Neural cell (in vitro differentiated cells): Measurements from ENCODE around the gene RFTN1. TPM values are rescaled to one million over a fixed set of nuclear protein-coding genes. Genes with fewer than 3 reads are reported as not detected.

ENCODE experiments used
- H2AFZ ChIP-seq: fragments of 200-600, 300-800 bp; sonication (generic), shearing (Covaris generic); 2 replicates; pipeline ENCODE4 v1.6.0; 2014; ENCODE audit warnings: low read depth, mild to moderate bottlenecking, antibody characterized with exemption, low read length, moderate library complexity
- H3F3A ChIP-seq: fragments of 200-600 bp; shearing (Covaris generic); 2 replicates; pipeline ENCODE4 v1.6.1; 2016; ENCODE audit warnings: mild to moderate bottlenecking, moderate library complexity, mixed read lengths, antibody characterized with exemption, low read length; ENCODE audit not compliant: insufficient read depth, poor library complexity, severe bottlenecking
- H3K27ac ChIP-seq: fragments of 200-600, 300-800 bp; sonication (generic), shearing (Covaris generic); 2 replicates; pipeline ENCODE4 v1.5.1; 2014; ENCODE audit warnings: mild to moderate bottlenecking, low read length, moderate library complexity
- H3K27me3 ChIP-seq: fragments of 300-800, 200-600 bp; sonication (generic), shearing (Covaris generic); 2 replicates; pipeline ENCODE4 v1.6.0; 2014; ENCODE audit warnings: mild to moderate bottlenecking, low read depth, low read length, moderate library complexity; ENCODE audit not compliant: insufficient read depth
- H3K36me3 ChIP-seq: fragments of 300-800, 200-600 bp; sonication (generic), shearing (Covaris generic); 2 replicates; pipeline ENCODE4 v1.5.1; 2014; ENCODE audit warnings: mild to moderate bottlenecking, antibody characterized with exemption, low read length, moderate library complexity; ENCODE audit not compliant: insufficient read depth
- H3K4me2 ChIP-seq: fragments of 300-800, 200-600 bp; sonication (generic), shearing (Covaris generic); 2 replicates; pipeline ENCODE4 v1.6.0; 2014; ENCODE audit warnings: mild to moderate bottlenecking, low read length
- H3K4me3 ChIP-seq: fragments of 300-800, 200-600 bp; sonication (generic), shearing (Covaris generic); 2 replicates; pipeline ENCODE4 v1.5.1; 2014; ENCODE audit warnings: mild to moderate bottlenecking, low read length, moderate library complexity
- H3K79me2 ChIP-seq: fragments of 200-600 bp; shearing (Covaris generic); replicated peaks from 2 replicates; pipeline ENCODE4 v1.6.0; 2014; ENCODE audit warnings: mild to moderate bottlenecking, low read length, moderate library complexity; ENCODE audit not compliant: insufficient read depth
- H3K9ac ChIP-seq: fragments of 300-800, 200-600 bp; sonication (generic), shearing (Covaris generic); 2 replicates; pipeline ENCODE4 v1.6.1; 2016; ENCODE audit warnings: mild to moderate bottlenecking, low read length, mixed read lengths
- H3K9me2 ChIP-seq: fragments of 200-600 bp; shearing (Covaris generic); 2 replicates; pipeline ENCODE4 v1.6.1; 2016; ENCODE audit warnings: mild to moderate bottlenecking, low read length, mixed read lengths; ENCODE audit not compliant: insufficient read depth
- H3K9me3 ChIP-seq: fragments of 200-600, 300-800 bp; sonication (generic), shearing (Covaris generic); 2 replicates; pipeline ENCODE4 v1.6.1; 2016; ENCODE audit warnings: mild to moderate bottlenecking, mixed run types, low read length, moderate library complexity, mixed read lengths
- H4K20me1 ChIP-seq: fragments of 200-600 bp; shearing (Covaris generic); 2 replicates; pipeline ENCODE4 v1.6.1; 2016; ENCODE audit warnings: mild to moderate bottlenecking, mixed run types; ENCODE audit not compliant: insufficient read depth
- EP300 ChIP-seq: fragments of 450-650 bp; conservative IDR thresholded peaks from 2 replicates; pipeline ENCODE4 v1.6.1; 2014; ENCODE audit warnings: antibody characterized with exemption, mild to moderate bottlenecking, moderate library complexity; ENCODE audit not compliant: poor library complexity, severe bottlenecking
- EZH2 ChIP-seq: fragments of 200-600, 300-800 bp; shearing (Covaris generic), sonication (generic); IDR thresholded peaks from 2 replicates; pipeline ENCODE4 v1.6.1; 2014; ENCODE audit warnings: antibody characterized with exemption, low read length, borderline replicate concordance, mild to moderate bottlenecking; ENCODE audit not compliant: insufficient read depth, poor library complexity, severe bottlenecking
- MXI1 ChIP-seq: fragments of 450-650 bp; conservative IDR thresholded peaks from 2 replicates; pipeline ENCODE4 v1.6.1; 2014; ENCODE audit warnings: antibody characterized with exemption, mild to moderate bottlenecking; ENCODE audit not compliant: poor library complexity, severe bottlenecking
- POLR2AphosphoS5 ChIP-seq: IDR thresholded peaks from 2 replicates; pipeline ENCODE4 v1.6.1; 2012
- RAD21 ChIP-seq: fragments of 450-650 bp; conservative IDR thresholded peaks from 2 replicates; pipeline ENCODE4 v1.6.1; 2014; ENCODE audit warnings: antibody characterized with exemption, mild to moderate bottlenecking, moderate library complexity
- SMC3 ChIP-seq: fragments of 450-650 bp; conservative IDR thresholded peaks from 2 replicates; pipeline ENCODE4 v1.6.1; 2014; ENCODE audit warnings: antibody characterized with exemption, mild to moderate bottlenecking, moderate library complexity; ENCODE audit not compliant: poor library complexity
- TAF1 ChIP-seq: IDR thresholded peaks from 2 replicates; pipeline ENCODE4 v1.6.1; 2012; ENCODE audit warnings: low read depth
- polyA plus RNA-seq: library from polyadenylated mRNA; depleted of rRNA; stranded (reverse); fragments of >200 nt; gene quantifications from 2 replicates; pipeline ENCODE4 v1.2.3, GENCODE V29; 2014
- TF ChIP-seq, protein P1 (sequence below): fragments of 450-650 bp; IDR thresholded peaks from 2 replicates; pipeline ENCODE4 v1.5.1; 2014; ENCODE audit warnings: antibody characterized with exemption, mild to moderate bottlenecking, moderate library complexity; ENCODE audit not compliant: poor library complexity, severe bottlenecking
- TF ChIP-seq, protein P2 (sequence below): IDR thresholded peaks from 2 replicates; pipeline ENCODE4 v1.6.1; 2012; ENCODE audit warnings: borderline replicate concordance

Gene RFTN1
- polyA plus RNA-seq, 1 donor from 2014 or later, result 36.8 TPM

DNA sequence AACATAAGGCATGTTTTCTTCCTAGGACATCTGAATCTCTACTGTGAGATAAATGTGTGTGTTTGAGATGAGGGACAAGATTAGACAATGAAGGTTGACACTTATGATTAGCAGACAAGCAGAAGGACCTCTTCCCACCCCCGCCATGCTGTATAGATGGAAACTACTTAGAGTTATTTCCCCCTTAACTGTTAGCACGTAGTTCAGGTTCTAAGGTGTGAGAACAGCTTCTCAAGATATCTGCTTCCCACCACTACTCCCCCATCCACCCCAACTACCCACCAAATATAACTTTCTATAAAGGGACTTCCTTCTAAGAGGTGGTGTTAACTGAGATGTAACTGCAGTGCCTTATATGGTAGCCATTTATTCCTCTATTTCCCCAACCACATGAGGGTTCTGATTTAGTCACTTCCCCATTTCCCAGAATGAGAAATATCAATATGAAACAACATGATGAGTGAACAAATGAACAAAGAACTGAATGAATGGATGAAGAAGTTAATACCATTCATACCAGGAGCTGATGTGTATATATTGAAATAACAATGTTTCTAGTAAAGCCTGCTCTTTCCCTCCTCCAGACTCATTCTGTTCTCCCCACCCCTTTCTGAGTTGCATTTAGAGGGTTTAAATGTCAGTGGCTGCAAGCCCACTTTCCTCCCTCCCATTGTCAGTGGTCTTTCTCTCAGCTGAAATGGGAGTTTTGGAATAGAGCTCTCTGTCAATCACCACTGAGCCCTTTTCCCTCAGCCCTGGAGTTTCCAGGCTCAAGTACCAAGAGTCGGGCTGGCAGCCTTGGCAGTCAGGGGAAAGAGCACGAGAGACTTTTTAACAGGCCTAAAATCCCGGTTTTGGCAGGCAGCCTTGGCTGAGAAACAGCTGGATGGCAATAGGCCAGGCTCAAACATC lies 7.7 kb upstream of the RFTN1 start:
- no peak overlapping the region for H3K4me3 ChIP-seq
- no peaks in the 10 kb centered on the region for H3F3A ChIP-seq
- TF ChIP-seq, protein P1, sequence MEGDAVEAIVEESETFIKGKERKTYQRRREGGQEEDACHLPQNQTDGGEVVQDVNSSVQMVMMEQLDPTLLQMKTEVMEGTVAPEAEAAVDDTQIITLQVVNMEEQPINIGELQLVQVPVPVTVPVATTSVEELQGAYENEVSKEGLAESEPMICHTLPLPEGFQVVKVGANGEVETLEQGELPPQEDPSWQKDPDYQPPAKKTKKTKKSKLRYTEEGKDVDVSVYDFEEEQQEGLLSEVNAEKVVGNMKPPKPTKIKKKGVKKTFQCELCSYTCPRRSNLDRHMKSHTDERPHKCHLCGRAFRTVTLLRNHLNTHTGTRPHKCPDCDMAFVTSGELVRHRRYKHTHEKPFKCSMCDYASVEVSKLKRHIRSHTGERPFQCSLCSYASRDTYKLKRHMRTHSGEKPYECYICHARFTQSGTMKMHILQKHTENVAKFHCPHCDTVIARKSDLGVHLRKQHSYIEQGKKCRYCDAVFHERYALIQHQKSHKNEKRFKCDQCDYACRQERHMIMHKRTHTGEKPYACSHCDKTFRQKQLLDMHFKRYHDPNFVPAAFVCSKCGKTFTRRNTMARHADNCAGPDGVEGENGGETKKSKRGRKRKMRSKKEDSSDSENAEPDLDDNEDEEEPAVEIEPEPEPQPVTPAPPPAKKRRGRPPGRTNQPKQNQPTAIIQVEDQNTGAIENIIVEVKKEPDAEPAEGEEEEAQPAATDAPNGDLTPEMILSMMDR, result no peak
- TF ChIP-seq, protein P2, sequence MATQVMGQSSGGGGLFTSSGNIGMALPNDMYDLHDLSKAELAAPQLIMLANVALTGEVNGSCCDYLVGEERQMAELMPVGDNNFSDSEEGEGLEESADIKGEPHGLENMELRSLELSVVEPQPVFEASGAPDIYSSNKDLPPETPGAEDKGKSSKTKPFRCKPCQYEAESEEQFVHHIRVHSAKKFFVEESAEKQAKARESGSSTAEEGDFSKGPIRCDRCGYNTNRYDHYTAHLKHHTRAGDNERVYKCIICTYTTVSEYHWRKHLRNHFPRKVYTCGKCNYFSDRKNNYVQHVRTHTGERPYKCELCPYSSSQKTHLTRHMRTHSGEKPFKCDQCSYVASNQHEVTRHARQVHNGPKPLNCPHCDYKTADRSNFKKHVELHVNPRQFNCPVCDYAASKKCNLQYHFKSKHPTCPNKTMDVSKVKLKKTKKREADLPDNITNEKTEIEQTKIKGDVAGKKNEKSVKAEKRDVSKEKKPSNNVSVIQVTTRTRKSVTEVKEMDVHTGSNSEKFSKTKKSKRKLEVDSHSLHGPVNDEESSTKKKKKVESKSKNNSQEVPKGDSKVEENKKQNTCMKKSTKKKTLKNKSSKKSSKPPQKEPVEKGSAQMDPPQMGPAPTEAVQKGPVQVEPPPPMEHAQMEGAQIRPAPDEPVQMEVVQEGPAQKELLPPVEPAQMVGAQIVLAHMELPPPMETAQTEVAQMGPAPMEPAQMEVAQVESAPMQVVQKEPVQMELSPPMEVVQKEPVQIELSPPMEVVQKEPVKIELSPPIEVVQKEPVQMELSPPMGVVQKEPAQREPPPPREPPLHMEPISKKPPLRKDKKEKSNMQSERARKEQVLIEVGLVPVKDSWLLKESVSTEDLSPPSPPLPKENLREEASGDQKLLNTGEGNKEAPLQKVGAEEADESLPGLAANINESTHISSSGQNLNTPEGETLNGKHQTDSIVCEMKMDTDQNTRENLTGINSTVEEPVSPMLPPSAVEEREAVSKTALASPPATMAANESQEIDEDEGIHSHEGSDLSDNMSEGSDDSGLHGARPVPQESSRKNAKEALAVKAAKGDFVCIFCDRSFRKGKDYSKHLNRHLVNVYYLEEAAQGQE, result no peak
- TF ChIP-seq EP300, result no peak
- TF ChIP-seq TAF1, result no peak
- TF ChIP-seq SMC3, result no peak
- no peak for TF ChIP-seq POLR2AphosphoS5
- no peak for TF ChIP-seq EZH2
- no peak for TF ChIP-seq RAD21
- no peak for TF ChIP-seq MXI1
- H3K36me3 ChIP-seq, result no peaks in the 10 kb centered on the region
- H3K4me2 ChIP-seq, result no peak overlapping the region
- H4K20me1 ChIP-seq, result no peaks in the 10 kb centered on the region
- no peaks in the 10 kb centered on the region for H3K79me2 ChIP-seq
- no peak overlapping the region for H2AFZ ChIP-seq
- no peak overlapping the region for H3K9ac ChIP-seq
- H3K9me2 ChIP-seq, result no peaks in the 10 kb centered on the region
- H3K27me3 ChIP-seq, result no peaks in the 10 kb centered on the region
- no peaks in the 10 kb centered on the region for H3K9me3 ChIP-seq
- no peak overlapping the region for H3K27ac ChIP-seq

DNA sequence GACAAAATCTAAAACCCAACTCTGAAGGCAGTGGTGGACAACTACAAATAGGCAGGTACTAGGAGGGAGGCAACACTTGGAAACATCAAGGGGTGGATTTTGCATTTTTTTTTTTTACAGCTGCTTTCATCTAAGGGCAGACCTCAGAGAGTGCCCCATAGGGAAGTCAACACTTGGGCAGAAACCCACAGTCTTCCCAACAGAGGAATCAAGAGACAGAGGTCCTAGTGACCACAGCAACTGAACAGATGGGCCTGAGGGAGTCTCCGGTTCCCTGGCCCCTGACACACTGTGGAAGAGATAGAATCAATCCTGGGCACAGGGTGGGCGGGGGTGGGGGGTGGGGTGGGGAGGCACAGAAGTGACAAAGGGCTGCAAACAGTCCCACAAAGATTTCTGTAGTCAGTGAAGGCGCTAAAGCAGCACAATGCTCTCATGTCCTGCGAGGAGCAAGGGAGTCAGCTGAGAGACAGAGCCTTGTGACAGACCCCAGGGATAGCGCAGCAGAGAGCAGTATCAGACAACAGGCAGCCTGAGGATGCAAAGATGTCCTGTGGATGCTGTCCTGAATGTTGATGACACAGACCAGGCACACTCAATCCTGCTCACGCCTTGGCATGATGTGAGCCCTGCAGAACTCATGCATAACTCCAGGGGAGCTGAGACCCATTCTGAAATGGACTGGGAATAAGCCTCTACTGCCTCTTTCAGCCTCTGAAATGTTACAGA lies 6.9 kb upstream of the RFTN1 start:
- Histone ChIP-seq H3K36me3 (no peaks in the 10 kb centered on the region), H2AFZ (no peak overlapping the region), H3K27ac (no peak overlapping the region), H3K4me3 (no peak overlapping the region), H3K9me2 (no peaks in the 10 kb centered on the region), H3K79me2 (no peaks in the 10 kb centered on the region), H3K27me3 (no peaks in the 10 kb centered on the region), H3K9ac (no peak overlapping the region), H4K20me1 (no peaks in the 10 kb centered on the region), H3F3A (no peaks in the 10 kb centered on the region), H3K4me2 (no peak overlapping the region), H3K9me3 (no peaks in the 10 kb centered on the region)
- TF ChIP-seq RAD21, result no peak
- TF ChIP-seq MXI1, result no peak
- no peak for TF ChIP-seq EZH2
- TF ChIP-seq, protein P1, result no peak
